Suppressor macrophage treated with lipopolysaccharide for 1 hour (primary cell): ENCODE data around the gene SLC44A4.

Experiments
- DNase-seq, 3 donors: peaks; one replicate each; pipeline ENCODE4 v3.0.0-alpha.2; 2020 to 2022

The SLC44A4 gene

DNA sequence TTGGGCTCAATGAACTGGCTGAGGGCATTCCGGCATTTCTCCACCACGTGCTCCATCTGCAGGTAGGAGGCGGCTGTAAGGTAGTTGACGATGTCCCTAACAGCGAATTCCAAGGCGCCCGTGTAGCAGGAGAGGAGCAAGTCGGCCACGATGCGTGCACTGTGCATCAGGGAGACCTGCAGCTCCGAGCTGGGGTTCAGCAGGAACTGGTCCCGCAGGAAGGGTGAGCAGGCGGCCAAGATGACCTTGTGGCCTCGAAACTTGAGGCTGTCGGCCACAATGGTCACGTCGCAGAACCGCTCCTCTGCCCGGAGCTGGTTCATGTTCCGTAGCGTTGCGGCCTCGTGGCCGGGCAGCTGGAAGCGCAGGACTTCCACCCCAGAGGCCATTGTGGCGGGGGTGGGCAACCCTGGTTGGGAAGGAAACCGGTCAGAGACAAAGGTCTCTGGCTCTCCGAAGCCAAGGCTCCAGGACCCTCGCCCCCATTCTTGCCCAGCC is 22.2 kb upstream of the SLC44A4 start:
- no peak for DNase-seq

DNA sequence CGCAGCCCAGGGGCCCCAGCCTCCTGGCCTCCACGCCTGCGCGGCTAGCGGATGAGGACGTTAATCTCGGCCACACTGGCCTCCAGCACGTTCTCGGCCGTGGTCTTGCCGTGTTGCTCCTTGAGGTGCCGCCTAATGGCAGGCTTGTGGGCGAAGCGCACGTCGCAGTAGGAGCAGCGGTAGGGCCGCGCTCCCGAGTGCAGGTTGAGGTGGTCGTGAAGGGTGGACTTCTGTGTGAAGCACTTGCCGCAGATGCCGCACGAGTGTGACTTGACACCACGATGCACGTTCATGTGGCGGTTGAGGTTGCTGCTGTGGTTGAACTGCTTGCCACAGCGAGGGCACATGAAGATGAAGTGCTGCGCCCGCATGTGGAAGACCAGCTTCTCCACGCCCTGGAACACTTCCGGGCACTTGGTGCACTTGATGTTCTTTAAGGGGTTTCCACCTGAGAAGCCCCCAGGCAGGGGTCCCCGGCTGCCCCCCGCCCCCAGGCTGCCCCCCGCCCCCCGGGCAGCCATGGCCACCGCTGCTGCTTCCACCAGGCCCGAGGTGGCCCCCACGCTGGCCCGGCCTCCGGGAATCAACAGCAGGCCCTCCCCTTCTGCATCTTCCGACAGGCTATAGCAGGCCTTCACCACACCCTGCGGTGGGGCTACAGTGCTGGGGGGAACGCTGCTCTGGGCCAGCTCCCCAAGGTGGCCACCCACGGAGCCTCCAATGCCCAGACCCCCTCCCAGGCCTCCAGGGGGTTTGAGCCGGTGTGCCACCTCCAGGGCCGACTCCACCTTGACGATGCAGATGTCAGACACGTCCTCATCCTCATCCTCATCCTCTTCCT is 21.3 kb upstream of the SLC44A4 start:
- no peak for DNase-seq

DNA sequence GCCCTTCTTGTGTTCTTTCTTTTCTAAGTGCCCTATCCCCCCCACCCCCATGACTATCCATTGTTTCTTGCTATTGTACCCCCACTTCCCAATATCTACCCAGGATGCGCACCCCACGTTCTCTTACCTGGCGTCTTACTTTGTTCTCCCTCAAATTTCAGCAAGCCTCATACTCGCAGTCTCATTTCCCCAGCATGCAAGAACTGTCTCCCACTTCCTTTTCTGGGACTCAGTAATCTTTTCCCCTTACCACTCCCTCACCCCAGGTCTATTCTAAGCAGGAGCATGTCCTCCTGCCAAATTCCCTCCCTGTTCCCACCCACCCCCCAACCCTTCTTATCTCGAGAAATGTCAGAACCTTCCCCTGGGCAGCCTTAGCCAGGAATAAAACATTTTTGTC is 20.4 kb upstream of the SLC44A4 start:
- DNase-seq = no peak

DNA sequence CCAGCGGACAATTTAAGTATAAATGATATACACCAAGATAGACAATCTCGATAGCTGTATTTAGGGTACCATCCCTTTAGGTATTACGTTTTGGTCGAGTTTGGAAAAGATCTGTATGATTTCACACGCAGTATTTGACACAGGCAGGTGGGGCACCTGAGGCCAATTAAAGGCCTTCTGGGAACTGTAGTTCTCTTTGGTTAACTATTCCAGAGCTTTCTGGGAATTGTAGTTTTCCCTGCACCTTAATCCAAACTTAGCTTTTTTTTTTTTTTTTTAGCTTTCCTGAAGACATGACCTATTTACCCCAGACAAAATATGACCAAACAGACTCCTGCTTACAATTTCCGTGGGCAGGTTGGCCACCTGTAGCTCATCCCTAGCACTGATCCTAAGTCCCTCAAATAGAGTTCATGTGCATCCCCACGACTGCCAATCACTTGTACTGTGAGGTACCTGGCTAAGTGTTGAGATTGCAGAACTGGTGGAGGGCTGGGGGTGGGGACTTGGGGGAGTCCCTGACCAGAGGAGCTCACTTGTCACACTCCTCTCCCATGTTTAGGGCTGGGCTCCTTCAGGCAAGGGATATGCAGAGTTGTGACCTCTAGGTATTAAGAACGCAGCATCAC is 19.7 kb upstream of the SLC44A4 start:
- DNase-seq = peak in 2 of 3 donors; percentile 21 to 44

GRCh38 chr6:31897612-31898382 is 19.0 kb upstream of the SLC44A4 start, which contains the start of gene EHMT2:
Gene EHMT2, minus strand, starts transcription at chr6:31897698. Its CDS starts 21 bp downstream, at chr6:31897677.
- DNase-seq = peak; percentile 87 to 96 (median 92)

- DNase-seq = no peak
Observed at GRCh38 chr6:31896856-31897611, 18.2 kb upstream of the SLC44A4 start.

DNA sequence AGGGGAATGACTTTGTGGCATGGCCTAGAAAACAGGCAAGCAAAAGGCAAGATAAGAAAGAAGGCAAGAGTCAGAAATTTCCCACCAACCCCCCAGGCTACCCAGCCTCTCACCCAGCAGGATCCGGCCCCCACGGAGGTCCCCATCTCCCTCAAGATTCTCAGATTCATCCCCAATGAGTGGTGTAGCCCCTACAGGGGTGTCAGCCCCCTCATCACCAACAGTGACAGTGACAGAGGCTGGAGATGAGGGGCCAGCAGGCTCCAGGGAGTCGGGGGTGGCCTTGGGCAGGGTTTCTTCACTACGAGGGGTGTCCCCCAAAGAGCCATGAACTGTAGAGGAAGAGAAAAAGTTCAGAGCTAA is 17.7 kb upstream of the SLC44A4 start:
- no peak for DNase-seq

DNA sequence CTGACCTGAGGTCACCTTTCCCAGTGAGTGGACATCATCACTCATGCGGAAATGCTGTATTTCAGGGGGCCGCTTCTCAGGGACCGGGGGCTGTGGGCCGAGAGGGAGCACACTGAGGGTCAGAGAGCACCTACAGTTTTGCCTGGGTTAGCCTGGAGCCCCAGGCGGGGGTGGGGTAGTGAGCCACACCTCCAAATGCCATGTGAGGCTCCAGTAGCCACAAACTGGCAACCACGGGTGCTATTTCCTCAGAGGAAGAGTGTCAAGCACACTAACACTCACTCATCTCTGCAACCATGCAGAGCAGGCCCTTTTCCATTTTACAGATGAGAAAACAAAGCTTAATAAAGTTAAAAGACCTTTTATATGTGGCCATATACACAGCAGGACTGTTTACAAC is 14.0 kb upstream of the SLC44A4 start:
- DNase-seq = no peak

- DNase-seq = no peak
Observed at GRCh38 chr6:31889331-31889972, 10.7 kb upstream of the SLC44A4 start.

GRCh38 chr6:31888276-31889258 is 9.8 kb upstream of the SLC44A4 start:
- DNase-seq = peak; percentile 36 to 87 (median 67)

DNA sequence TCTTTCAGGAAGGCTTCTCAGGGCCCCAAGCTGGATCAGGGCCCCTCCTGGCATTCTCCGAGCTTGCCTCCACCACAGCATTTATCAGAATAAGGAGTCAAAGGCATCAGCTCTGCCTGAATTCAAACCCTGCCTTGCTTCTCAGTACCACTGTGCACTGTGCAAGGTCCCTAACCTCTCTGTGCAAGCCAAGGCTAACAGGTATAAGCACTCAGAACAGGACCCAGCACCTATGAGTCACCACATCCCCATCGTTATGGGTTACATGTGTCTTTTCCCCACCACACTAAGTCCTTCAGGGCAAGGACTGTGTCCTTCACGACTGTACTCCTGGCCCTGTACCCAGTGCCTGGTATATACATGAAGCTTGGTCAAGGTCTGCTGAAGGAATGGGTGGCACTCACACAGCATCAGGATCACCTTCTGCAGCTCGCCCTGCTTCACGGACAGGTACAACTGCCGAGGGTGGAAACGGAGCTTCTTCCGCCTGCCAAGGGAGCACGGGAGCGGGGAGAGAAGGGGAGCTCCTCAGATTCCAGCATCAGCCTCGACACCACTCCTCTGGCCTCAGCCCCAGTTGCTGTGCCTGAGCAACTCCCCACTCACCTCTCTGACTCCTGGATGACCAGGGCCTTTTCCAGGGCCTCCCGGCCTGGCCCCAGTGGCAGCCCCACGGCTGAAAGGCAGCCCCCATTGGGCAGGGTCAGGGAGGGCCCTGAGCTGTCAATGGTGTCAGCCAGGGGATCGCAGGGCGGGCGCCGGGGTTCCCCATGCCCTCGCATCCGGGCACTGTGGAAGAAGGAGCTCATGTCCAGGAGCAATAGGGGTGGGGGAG is 8.6 kb upstream of the SLC44A4 start:
- no peak for DNase-seq

GRCh38 chr6:31886541-31886991 is 7.8 kb upstream of the SLC44A4 start:
- no peak for DNase-seq

- no peak for DNase-seq
Observed at GRCh38 chr6:31884528-31885035, 5.8 kb upstream of the SLC44A4 start.

DNA sequence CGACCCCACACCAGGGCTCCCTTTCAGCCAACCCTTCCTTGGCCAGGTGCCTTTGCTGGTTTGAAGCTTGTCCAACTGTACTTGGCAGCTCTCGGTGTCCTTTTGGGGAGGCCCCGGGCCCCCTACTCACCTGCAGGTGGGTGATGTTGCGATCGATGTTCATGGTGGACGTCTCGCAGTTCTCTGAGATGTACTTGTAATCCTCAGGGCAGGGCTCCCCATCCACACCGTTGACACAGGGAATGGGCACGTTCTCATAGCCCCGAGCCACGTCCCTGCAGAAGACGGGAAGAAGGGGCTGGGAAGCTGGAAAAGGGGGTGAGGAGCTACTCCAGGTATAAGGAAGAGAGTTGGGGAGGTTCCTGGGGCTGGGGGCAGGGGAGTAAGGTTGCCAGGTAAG is 4.9 kb upstream of the SLC44A4 start:
- no peak for DNase-seq

DNA sequence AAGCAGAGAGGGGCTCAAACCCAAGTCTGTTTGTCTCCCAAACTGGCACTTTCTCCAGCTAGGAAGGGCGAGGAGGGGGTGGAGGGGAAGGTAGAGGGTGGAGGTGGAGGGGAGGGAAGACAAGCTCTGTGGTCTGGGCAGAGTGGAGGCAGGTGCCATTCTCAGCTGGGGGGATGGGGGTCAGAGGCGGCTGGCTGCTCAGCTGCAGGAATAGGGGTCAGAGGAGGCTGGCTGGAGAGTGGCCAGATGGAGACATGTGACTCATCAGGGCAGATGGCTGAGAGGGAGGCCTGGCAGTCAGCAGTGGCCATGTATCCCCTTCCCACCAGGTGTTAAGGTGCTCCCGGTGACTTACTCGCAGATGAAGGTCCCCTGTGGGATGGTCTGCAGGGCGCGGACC is 3.5 kb upstream of the SLC44A4 start:
- DNase-seq = no peak

DNA sequence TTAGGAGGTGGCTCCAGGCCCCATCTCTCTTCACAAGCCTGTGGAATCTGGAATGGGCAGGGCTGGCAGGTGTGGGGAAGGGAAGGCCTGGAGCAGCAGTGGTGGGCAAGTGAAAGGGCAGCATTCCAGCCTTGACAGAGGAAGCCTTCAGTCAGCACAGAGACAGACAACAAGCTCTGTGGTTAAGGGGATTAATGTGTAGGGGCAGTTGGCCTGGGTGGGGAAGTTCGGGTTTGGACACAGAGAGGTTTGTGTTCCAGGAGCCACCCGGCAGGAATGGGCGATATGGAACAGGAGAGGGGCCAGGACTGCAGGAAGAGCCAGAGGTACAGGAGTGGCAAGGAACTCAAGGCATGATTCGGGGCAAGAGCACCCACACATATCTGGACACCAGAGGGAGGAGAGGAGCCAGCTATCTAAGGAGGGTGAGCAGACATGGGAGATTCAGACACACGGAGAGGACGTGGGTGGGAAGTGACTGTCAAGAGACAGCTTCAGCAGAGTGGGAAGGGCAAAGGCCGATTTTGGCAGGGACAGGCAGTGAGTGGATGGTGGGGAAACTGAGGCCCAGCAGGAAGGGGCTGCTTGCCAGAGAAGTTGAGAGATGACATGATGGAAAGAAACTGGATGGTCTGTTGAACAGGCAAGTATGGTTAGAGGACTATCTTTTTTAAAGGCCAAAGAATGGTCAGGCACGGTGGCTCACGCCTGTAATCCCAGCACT is 2.5 kb upstream of the SLC44A4 start:
- no peak for DNase-seq

DNA sequence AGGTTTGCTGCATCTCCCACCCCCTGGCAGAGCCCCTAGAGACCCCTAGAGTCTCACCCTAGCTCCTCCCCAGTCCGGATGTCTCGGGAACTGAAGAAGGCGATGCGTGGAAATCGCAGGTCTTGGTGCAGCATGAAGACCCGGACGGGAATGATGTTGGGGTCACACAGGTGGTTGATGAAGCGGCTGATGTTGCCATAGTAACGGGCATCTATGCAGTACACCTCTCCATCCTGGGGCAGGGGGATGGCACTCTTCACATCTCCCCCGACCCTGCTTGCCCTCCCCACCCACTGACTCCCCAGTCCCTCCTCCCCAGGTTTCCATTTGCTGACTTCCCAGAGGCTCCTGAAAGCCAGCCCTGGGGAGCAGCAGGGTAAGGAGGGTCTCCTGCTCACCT is 1.8 kb upstream of the SLC44A4 start:
- DNase-seq = no peak

DNA sequence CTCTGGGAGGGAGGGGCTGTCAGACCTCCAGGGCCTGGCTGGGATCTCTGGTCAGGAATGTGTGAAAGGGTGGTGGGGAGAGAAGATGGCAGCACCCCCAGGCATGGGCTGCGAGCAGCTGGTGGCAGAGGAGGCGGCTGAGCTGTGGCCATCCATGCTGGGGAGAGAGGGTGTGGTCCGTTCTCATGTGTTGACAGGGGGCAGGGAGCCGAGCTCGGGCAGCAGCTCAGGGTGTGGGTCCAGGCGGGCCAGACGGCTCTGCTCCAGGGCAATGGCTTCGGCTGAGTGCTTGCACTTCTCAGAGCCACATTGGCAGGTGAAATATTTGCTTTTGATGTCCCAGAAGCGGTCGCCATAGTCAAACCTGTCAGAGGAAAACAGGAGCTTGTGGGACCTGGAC is 1.1 kb upstream of the SLC44A4 start:
- DNase-seq = no peak

GRCh38 chr6:31879143-31879542 is 346 bp upstream of the SLC44A4 start:
- DNase-seq = no peak
